Testis (tissue), 3 donors: Measurements from ENCODE around the gene KCNQ1. TPM values are rescaled to one million over a fixed set of nuclear protein-coding genes. Genes with fewer than 3 reads are reported as not detected.

Source experiments
- DNase-seq: peaks from one replicate; pipeline ENCODE4 v3.0.0-alpha.2; 2019
- H3K27ac ChIP-seq, 2 donors: fragments of 200-600 bp; sonication (generic); one replicate each; pipeline ENCODE4 v1.5.1; 2019
- H3K27me3 ChIP-seq: fragments of 200-600 bp; sonication (generic); one replicate; pipeline ENCODE4 v1.5.1; 2019
- H3K36me3 ChIP-seq: fragments of 200-600 bp; sonication (generic); one replicate; pipeline ENCODE4 v1.5.1; 2017; ENCODE audit warnings: low read depth; ENCODE audit errors: missing control alignments
- H3K4me1 ChIP-seq: fragments of 200-600 bp; sonication (generic); one replicate; pipeline ENCODE4 v1.5.1; 2019
- H3K4me3 ChIP-seq, 2 donors: fragments of 200-600 bp; sonication (generic); one replicate each; pipeline ENCODE4 v1.5.1; 2017 to 2019
- H3K9me3 ChIP-seq: fragments of 200-600 bp; sonication (generic); one replicate; pipeline ENCODE4 v1.5.1; 2017
- POLR2A ChIP-seq: fragments of 450-650 bp; IDR thresholded peaks from one replicate; pipeline ENCODE4 v1.6.1; 2017; ENCODE audit warnings: antibody characterized with exemption, mild to moderate bottlenecking, moderate library complexity
- WGBS, 2 donors: methylation state at CpG; one replicate each; pipeline ENCODE4 v1.1.5; 2018; 5-methylcytosine and 5-hydroxymethylcytosine counted together
- intact Hi-C: fragments of 100-400 bp; cut with DNase I; formaldehyde crosslinking; loops from one replicate; pipeline ENCODE4 v1.15.1; 2023; ENCODE audit warnings: low total_unique reads
- polyA plus RNA-seq: library from polyadenylated mRNA; stranded (reverse); fragments of 350-450 nt; fragmentation: Illumina TruSeq; extraction: RNeasy Lipid Tissue Mini Kit (QIAGEN cat#74804); gene quantifications from one replicate; pipeline ENCODE4 v1.2.3, GENCODE V29; 2014; ENCODE audit warnings: low read depth, low replicate concordance; ENCODE audit not compliant: insufficient read depth
- total RNA-seq, 2 donors: library from RNA; depleted of rRNA; stranded (reverse); fragments of >200 nt; gene quantifications; one replicate each; pipeline ENCODE4 v1.2.3, GENCODE V29; 2016
- TF ChIP-seq, protein P1 (sequence below), 3 experiments: fragments of 450-650 bp in 2 of 3; fragments of 200-600 bp in 1 of 3; sonication (generic) in 1 of 3; IDR thresholded peaks; one replicate each; pipeline ENCODE4 v1.5.1; 2016 to 2019; ENCODE audit warnings: antibody characterized with exemption in 3 of 3, mild to moderate bottlenecking in 2 of 3, moderate library complexity in 1 of 3

Gene KCNQ1
- total and polyA plus RNA-seq, 3 donors from 2014 or later: 6.0 to 24.2 (median 12.8) TPM

- Histone ChIP-seq H3K9me3 (no peaks in the 10 kb centered on the region), H3K4me3 (no peak overlapping the region), H3K27me3 (no peaks in the 10 kb centered on the region), H3K4me1 (no peaks in the 10 kb centered on the region), H3K36me3 (no peaks in the 10 kb centered on the region), H3K27ac (no peak overlapping the region)
- TF ChIP-seq, protein P1, sequence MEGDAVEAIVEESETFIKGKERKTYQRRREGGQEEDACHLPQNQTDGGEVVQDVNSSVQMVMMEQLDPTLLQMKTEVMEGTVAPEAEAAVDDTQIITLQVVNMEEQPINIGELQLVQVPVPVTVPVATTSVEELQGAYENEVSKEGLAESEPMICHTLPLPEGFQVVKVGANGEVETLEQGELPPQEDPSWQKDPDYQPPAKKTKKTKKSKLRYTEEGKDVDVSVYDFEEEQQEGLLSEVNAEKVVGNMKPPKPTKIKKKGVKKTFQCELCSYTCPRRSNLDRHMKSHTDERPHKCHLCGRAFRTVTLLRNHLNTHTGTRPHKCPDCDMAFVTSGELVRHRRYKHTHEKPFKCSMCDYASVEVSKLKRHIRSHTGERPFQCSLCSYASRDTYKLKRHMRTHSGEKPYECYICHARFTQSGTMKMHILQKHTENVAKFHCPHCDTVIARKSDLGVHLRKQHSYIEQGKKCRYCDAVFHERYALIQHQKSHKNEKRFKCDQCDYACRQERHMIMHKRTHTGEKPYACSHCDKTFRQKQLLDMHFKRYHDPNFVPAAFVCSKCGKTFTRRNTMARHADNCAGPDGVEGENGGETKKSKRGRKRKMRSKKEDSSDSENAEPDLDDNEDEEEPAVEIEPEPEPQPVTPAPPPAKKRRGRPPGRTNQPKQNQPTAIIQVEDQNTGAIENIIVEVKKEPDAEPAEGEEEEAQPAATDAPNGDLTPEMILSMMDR (IDR thresholded peaks at IDR 0.05): no peak
- no peak for TF ChIP-seq POLR2A
- no peak for DNase-seq
- intact Hi-C loops: no loop called here
- 96 to 99% methylated on average over 6 to 7 of the region's 7 CpGs for WGBS, 2 donors
Measured at GRCh38 chr11:2853997-2854560, 409.3 kb downstream of the KCNQ1 start.

DNA sequence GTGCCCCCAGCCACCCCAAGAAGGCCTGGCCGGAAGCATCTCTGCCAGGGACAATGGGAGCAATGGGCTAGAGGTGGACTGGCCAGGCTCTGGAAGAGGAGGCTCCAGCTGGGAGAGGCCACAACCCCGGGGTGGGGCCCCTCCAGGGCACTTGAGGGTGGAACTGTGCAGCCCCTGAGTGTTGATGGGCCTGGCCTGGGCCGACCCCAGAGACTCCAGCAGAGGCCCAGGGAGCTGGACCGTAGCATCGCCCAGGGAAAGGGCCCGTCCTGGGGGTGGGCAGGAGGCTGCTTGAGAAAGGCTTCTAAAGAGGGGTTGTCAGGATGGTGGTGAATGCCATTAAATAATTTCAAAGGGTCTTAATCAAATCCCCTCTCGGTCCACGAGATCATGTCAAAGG is 410.4 kb downstream of the KCNQ1 start:
- intact Hi-C loops: no loop called here
- WGBS, 2 donors: 89 to 92% methylated on average over 6 to 8 of the region's 8 CpGs
- no peaks in the 10 kb centered on the region for H3K36me3 ChIP-seq

DNA sequence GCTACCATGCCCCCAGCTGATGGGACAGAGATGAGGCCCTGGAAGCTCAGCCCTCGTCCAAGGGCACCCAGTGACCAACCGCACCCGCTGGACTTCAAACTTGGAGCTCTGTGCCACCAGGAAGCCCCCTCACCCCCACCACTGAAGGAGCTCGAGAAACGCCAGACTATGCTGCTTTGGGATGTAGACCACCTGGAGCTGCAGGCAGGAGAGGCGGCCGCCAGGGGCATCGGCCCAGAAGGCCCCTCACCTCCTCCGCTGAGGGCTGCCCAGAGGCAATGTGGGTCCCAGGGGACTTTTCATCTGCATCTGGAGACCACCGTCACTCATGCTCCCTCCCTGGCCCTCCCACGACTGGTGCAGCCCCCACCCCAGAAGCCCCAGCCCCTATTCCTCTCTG is 412.5 kb downstream of the KCNQ1 start:
- Histone ChIP-seq H3K9me3 (no peaks in the 10 kb centered on the region), H3K27me3 (no peaks in the 10 kb centered on the region), H3K27ac (no peak overlapping the region), H3K36me3 (no peaks in the 10 kb centered on the region), H3K4me1 (no peaks in the 10 kb centered on the region), H3K4me3 (no peak overlapping the region)
- no peak for TF ChIP-seq POLR2A
- 89 to 95% methylated on average over 6 to 11 of the region's 11 CpGs for WGBS, 2 donors
- intact Hi-C loops: no loop called here
- DNase-seq: no peak

More for the DNA sequence above, 410.4 kb downstream of the KCNQ1 start:
- no peaks in the 10 kb centered on the region for H3K4me1 ChIP-seq
- H3K27me3 ChIP-seq: no peaks in the 10 kb centered on the region
- H3K9me3 ChIP-seq: no peaks in the 10 kb centered on the region
- no peak overlapping the region for H3K27ac ChIP-seq
- TF ChIP-seq, protein P1 (IDR thresholded peaks at IDR 0.05): no peak
- no peak for TF ChIP-seq POLR2A
- no peak overlapping the region for H3K4me3 ChIP-seq
- DNase-seq: no peak

DNA sequence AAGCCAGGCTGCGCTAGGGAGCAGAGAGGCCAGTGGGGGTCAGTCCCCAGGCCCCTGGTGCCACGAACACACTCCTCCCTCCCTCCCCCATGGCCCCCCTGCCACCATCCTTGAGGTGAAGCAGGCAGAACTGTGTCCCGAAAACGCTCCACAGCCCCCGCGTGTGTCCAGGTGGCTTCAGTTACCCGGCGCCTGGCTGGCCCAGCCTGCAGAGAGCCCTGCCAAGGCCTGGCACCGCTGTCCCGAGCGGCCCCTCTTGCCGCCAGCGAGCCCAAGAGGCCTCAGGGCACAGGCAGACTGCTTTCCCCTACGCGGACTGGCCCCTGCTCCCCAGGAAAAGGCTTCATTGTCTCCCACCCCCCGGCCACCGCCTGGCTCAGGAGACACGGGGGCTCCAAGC is 413.1 kb downstream of the KCNQ1 start:
- intact Hi-C loops: no loop called here
- no peaks in the 10 kb centered on the region for H3K4me1 ChIP-seq
- no peak for DNase-seq
- TF ChIP-seq POLR2A: no peak
- TF ChIP-seq, protein P1 (IDR thresholded peaks at IDR 0.05): no peak
- H3K36me3 ChIP-seq: no peaks in the 10 kb centered on the region
- no peak overlapping the region for H3K4me3 ChIP-seq
- H3K27me3 ChIP-seq: no peaks in the 10 kb centered on the region
- H3K27ac ChIP-seq: no peak overlapping the region
- no peaks in the 10 kb centered on the region for H3K9me3 ChIP-seq
- 80 to 100% methylated on average over 1 to 18 of the region's 18 CpGs for WGBS, 2 donors

DNA sequence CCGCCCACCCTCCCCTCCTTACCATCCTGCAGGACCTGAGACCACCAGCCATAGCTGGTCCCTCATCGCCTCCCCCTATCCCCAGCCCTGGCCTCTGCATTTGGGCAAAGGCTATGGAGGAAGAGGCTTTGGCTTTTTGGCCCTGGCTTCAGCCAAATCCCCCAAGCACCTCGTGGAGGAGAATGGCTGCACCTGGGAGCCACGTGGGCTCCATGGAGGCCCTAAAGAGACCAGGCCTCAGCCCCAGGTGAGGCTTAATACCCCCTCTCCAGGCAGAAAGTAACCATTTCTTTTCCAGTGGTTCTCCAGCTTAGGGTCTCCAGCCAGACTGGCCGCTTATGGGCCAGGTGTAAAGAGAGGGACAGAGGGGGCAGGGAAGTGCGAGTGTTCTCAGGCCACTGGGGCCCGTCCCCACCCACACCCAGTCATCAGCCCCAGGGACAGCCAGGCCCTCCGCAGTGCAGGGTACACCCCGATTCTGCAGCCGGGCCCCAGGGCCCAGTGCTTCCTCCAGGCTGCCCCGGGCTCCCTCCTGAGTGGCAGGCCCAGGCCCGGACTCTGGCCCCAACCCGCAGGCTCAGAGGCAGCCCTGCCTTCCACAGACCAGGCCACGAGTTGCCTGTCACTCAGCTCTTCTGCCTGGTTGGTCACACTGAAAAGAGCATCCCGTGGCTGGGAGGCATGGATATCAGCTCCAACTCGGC is 414.3 kb downstream of the KCNQ1 start:
- TF ChIP-seq, protein P1 (IDR thresholded peaks at IDR 0.05): no peak
- TF ChIP-seq POLR2A: no peak
- H3K4me1 ChIP-seq: no peaks in the 10 kb centered on the region
- no peak for DNase-seq
- no peaks in the 10 kb centered on the region for H3K36me3 ChIP-seq
- WGBS, 2 donors: 70 to 88% methylated on average over 2 to 16 of the region's 16 CpGs
- no peaks in the 10 kb centered on the region for H3K9me3 ChIP-seq
- no peaks in the 10 kb centered on the region for H3K27me3 ChIP-seq
- intact Hi-C loops: no loop called here
- H3K27ac ChIP-seq: no peak overlapping the region
- no peak overlapping the region for H3K4me3 ChIP-seq
